CD4-positive, alpha-beta T cell (primary cell): ENCODE results near the gene MYO15B. TPM values are rescaled to one million over a fixed set of nuclear protein-coding genes. Genes with fewer than 3 reads are reported as not detected.

Source experiments
- ATAC-seq: fragments of 200-7000 bp; cut with Tn5 transposase; one replicate; pipeline ENCODE4 v1.10.0; 2022; ENCODE audit warnings: mild to moderate bottlenecking; ENCODE audit not compliant: poor library complexity
- CTCF ChIA-PET: fragments of 350-600 bp; sonication (Branson Sonifier 250); formaldehyde crosslinking; loops from one replicate; lab custom pipeline; 2021; ENCODE audit warnings: antibody characterized with exemption, inconsistent platforms; lab: Charles Lee
- POLR2A ChIA-PET: fragments of 350-600 bp; sonication (Branson Sonifier 250); formaldehyde crosslinking; loops from one replicate; lab custom pipeline; 2021; ENCODE audit warnings: antibody characterized with exemption, inconsistent platforms; lab: Charles Lee
- DNase-seq, 14 experiments: peaks; one replicate each; pipeline ENCODE4 v3.0.0-alpha.2; 2013 to 2020; ENCODE audit warnings: mixed read lengths in 2 of 14
- H3K27ac ChIP-seq, 2 donors: one replicate each; pipeline versions ENCODE4 v1.5.1 to v1.7.0; 2013; ENCODE audit warnings: low read length in 2 of 2, low read depth in 1 of 2, mild to moderate bottlenecking in 1 of 2
- H3K27me3 ChIP-seq, 2 experiments: 1 replicate in 1 of 2; 2 replicates in 1 of 2; pipeline versions ENCODE4 v1.6.1 to v1.7.0; 2013; ENCODE audit warnings: low read length in 2 of 2, control low read depth in 1 of 2, mild to moderate bottlenecking in 1 of 2, moderate library complexity in 1 of 2; ENCODE audit not compliant: insufficient read depth in 2 of 2, control insufficient read depth in 1 of 2
- H3K36me3 ChIP-seq: one replicate; pipeline ENCODE4 v1.6.1; 2013; ENCODE audit warnings: low read length, control low read depth; ENCODE audit not compliant: insufficient read depth
- H3K4me1 ChIP-seq: one replicate; pipeline ENCODE4 v1.6.1; 2013; ENCODE audit warnings: low read length, control low read depth; ENCODE audit not compliant: insufficient read depth
- H3K4me3 ChIP-seq: one replicate; pipeline ENCODE4 v1.5.1; 2013; ENCODE audit warnings: mild to moderate bottlenecking, low read length, moderate library complexity
- H3K9me3 ChIP-seq, 2 experiments: 1 replicate in 1 of 2; 2 replicates in 1 of 2; pipeline versions ENCODE4 v1.6.1 to v1.7.0; 2013; ENCODE audit warnings: low read length in 2 of 2, mild to moderate bottlenecking in 2 of 2, control low read depth in 1 of 2, moderate library complexity in 1 of 2; ENCODE audit not compliant: control insufficient read depth in 1 of 2, insufficient read depth in 1 of 2
- H3K27ac Mint-ChIP-seq: one replicate; pipeline ENCODE4 v1.8.0; 2020; ENCODE audit warnings: mixed read lengths
- H3K27me3 Mint-ChIP-seq: one replicate; pipeline ENCODE4 v1.8.0; 2021; ENCODE audit warnings: mixed read lengths
- H3K36me3 Mint-ChIP-seq: one replicate; pipeline ENCODE4 v1.8.0; 2021; ENCODE audit warnings: low read depth, mixed read lengths
- H3K4me1 Mint-ChIP-seq: one replicate; pipeline ENCODE4 v1.8.0; 2021; ENCODE audit warnings: low read depth, mixed read lengths
- H3K4me3 Mint-ChIP-seq: one replicate; pipeline ENCODE4 v1.8.0; 2020; ENCODE audit warnings: mild to moderate bottlenecking, mixed read lengths
- H3K9me3 Mint-ChIP-seq: one replicate; pipeline ENCODE4 v1.8.0; 2020; ENCODE audit warnings: mixed read lengths
- CTCF ChIP-seq: fragments of 200-600 bp; IDR thresholded peaks from one replicate; pipeline ENCODE4 v1.8.0; 2022; ENCODE audit warnings: antibody characterized with exemption, mild to moderate bottlenecking
- intact Hi-C, 2 experiments: fragments of 100-400 bp; cut with DNase I in 1 of 2; cut with micrococcal nuclease in 1 of 2; formaldehyde crosslinking; loops; one replicate each; pipeline versions ENCODE4 v1.15.1 to v1.9.0; 2023 to 2025; cut with DNase I, micrococcal nuclease
- total RNA-seq, 174 experiments: library from RNA in 2 of 174; stranded (reverse) in 2 of 174; gene quantifications; one replicate each; pipeline ENCODE4 v1.2.3 and lab custom pipeline; 2021 to 2026

Gene MYO15B
- total RNA-seq, 2 experiments from 2014 or later, result 202 to 209 TPM

- DNase-seq, result no peak
- H3K9me3 ChIP-seq, result no peaks in the 10 kb centered on the region
- intact Hi-C loops, result no loop called here
- TF ChIP-seq CTCF, result no peak
- peaks cover 3% of the 10 kb centered on the region for H3K36me3 ChIP-seq
- no peak for ATAC-seq
- no peaks in the 10 kb centered on the region for H3K27me3 ChIP-seq
- ChIA-PET CTCF (no interaction called here), POLR2A (interaction anchor here (0.8 kb wide), 1 partner anchor 127 kb away, joined by 3 read pairs; no protein-coding TSS in a partner anchor)
- peaks cover 4% of the 10 kb centered on the region for H3K36me3 Mint-ChIP-seq
- no peak overlapping the region for H3K27ac ChIP-seq
- H3K27ac Mint-ChIP-seq, result no peak overlapping the region
- H3K27me3 Mint-ChIP-seq, result no peaks in the 10 kb centered on the region
- H3K4me1 Mint-ChIP-seq, result no peaks in the 10 kb centered on the region
- no peak overlapping the region for H3K4me3 Mint-ChIP-seq
- H3K4me1 ChIP-seq, result no peaks in the 10 kb centered on the region
- H3K9me3 Mint-ChIP-seq, result no peaks in the 10 kb centered on the region
- no peak overlapping the region for H3K4me3 ChIP-seq
Measured at GRCh38 chr17:75626496-75627038, 39.0 kb downstream of the MYO15B start.

- H3K9me3 Mint-ChIP-seq, result no peaks in the 10 kb centered on the region
- no peak overlapping the region for H3K27ac ChIP-seq
- H3K27ac Mint-ChIP-seq, result no peak overlapping the region
- no peaks in the 10 kb centered on the region for H3K27me3 Mint-ChIP-seq
- ChIA-PET CTCF (no interaction called here), POLR2A (interaction anchor here (0.8 kb wide), 1 partner anchor 127 kb away, joined by 3 read pairs; no protein-coding TSS in a partner anchor)
- no peaks in the 10 kb centered on the region for H3K9me3 ChIP-seq
- no peaks in the 10 kb centered on the region for H3K27me3 ChIP-seq
- no peaks in the 10 kb centered on the region for H3K4me1 Mint-ChIP-seq
- intact Hi-C loops, result no loop called here
- H3K4me3 ChIP-seq, result no peak overlapping the region
- H3K36me3 Mint-ChIP-seq, result peaks cover 2% of the 10 kb centered on the region
- no peaks in the 10 kb centered on the region for H3K4me1 ChIP-seq
- H3K36me3 ChIP-seq, result peaks cover 3% of the 10 kb centered on the region
- TF ChIP-seq CTCF, result no peak
- ATAC-seq, result no peak
- no peak for DNase-seq
- no peak overlapping the region for H3K4me3 Mint-ChIP-seq
Measured at GRCh38 chr17:75627094-75627493, 39.5 kb downstream of the MYO15B start.

GRCh38 chr17:75628425-75628824 lies 40.8 kb downstream of the MYO15B start:
- Histone ChIP-seq H3K27ac (no peak overlapping the region), H3K27me3 (no peaks in the 10 kb centered on the region), H3K4me3 (no peak overlapping the region), H3K4me1 (peaks cover 11% of the 10 kb centered on the region), H3K9me3 (no peaks in the 10 kb centered on the region), H3K36me3 (peaks cover 3% of the 10 kb centered on the region)
- ChIA-PET CTCF (no interaction called here), POLR2A (no interaction called here)
- no peak for ATAC-seq
- Mint-ChIP-seq H3K27ac (no peak overlapping the region), H3K4me1 (peaks cover 6% of the 10 kb centered on the region), H3K4me3 (no peak overlapping the region), H3K9me3 (no peaks in the 10 kb centered on the region), H3K27me3 (no peaks in the 10 kb centered on the region), H3K36me3 (no peaks in the 10 kb centered on the region)
- no peak for DNase-seq
- TF ChIP-seq CTCF, result no peak
- intact Hi-C loops, result no loop called here
